Measurements from ENCODE around the gene PTPRG.

PTPRG gene

GRCh38 chr3:61562042-61562720 lies 810 bp downstream of the PTPRG start:
- TF ChIP-seq CTCF (IDR thresholded peaks at IDR 0.05; ENCODE audit: low read depth, low read length, poor library complexity, severe bottlenecking) = no peak
- TF ChIP-seq EZH2phosphoT487 (IDR thresholded peaks at IDR 0.05; ENCODE audit: borderline replicate concordance, low read length) = no peak
- no peaks in the 10 kb centered on the region for H3K4me1 ChIP-seq (ENCODE audit: control insufficient read depth, low read length)
- no peak overlapping the region for H3K27ac ChIP-seq (ENCODE audit: low read depth, low read length)
- no peak overlapping the region for H3K4me3 ChIP-seq (ENCODE audit: low read length)
- no peaks in the 10 kb centered on the region; the same call in none of the 2 replicates for H3K9me3 ChIP-seq (ENCODE audit: control insufficient read depth, insufficient read depth, low read length)
- no peaks in the 10 kb centered on the region for H3K79me2 ChIP-seq (ENCODE audit: control insufficient read depth, low read length)
- H3K4me2 ChIP-seq (ENCODE audit: low read length) = no peak overlapping the region
- no peaks in the 10 kb centered on the region for H3K9me2 ChIP-seq (replicated peaks; ENCODE audit: control insufficient read depth, low read length)
- no peaks in the 10 kb centered on the region for H3K36me3 ChIP-seq (ENCODE audit: control insufficient read depth, low read length)
- no peaks in the 10 kb centered on the region for H4K20me1 ChIP-seq (ENCODE audit: control insufficient read depth, insufficient read depth, low read depth, low read length)
- no peaks in the 10 kb centered on the region for H3K27me3 ChIP-seq (ENCODE audit: control insufficient read depth, low read length)
- no peaks in the 10 kb centered on the region for H3F3A ChIP-seq (ENCODE audit: control insufficient read depth, insufficient read depth)

DNA sequence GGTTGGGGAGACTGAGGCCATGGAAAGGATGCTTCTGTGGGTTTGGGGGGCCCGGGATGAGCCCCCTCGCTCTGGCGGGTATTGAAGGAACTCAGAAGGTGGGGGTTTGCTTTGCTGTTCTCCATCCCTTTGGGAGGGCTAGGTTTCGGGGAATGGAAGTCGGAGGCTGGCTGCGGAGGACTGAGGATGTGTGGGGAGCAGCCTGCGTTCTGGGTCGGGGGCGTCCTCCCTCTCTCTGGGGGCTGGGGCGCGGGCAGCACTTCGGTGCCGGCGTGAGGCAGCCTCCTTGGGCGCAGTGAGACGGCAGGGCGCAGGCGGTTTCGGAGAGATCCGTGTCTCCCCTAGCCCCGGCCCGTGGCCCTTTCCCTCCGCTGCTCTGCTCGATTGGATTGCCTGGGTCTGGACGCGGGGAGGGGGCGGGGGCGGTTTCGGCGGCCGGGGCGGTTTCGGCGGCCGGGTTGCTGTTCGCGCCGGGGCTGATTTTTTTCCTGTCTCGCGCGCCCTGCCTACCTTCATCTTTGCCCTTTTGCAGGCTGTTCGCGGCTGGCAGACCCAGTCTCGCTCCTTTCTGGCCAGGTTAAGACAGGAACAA lies 1.4 kb downstream of the PTPRG start:
- H3K36me3 ChIP-seq (ENCODE audit: control insufficient read depth, low read length) = no peaks in the 10 kb centered on the region
- H3K9me2 ChIP-seq (replicated peaks; ENCODE audit: control insufficient read depth, low read length) = no peaks in the 10 kb centered on the region
- TF ChIP-seq CTCF (IDR thresholded peaks at IDR 0.05; ENCODE audit: low read depth, low read length, poor library complexity, severe bottlenecking) (no peak), EZH2phosphoT487 (IDR thresholded peaks at IDR 0.05; ENCODE audit: borderline replicate concordance, low read length) (no peak)
- H3K4me1 ChIP-seq (ENCODE audit: control insufficient read depth, low read length) = no peaks in the 10 kb centered on the region
- no peaks in the 10 kb centered on the region for H4K20me1 ChIP-seq (ENCODE audit: control insufficient read depth, insufficient read depth, low read depth, low read length)
- no peaks in the 10 kb centered on the region for H3F3A ChIP-seq (ENCODE audit: control insufficient read depth, insufficient read depth)
- H3K4me2 ChIP-seq (ENCODE audit: low read length) = no peak overlapping the region
- H3K4me3 ChIP-seq (ENCODE audit: low read length) = no peak overlapping the region
- no peaks in the 10 kb centered on the region; the same call in none of the 2 replicates for H3K9me3 ChIP-seq (ENCODE audit: control insufficient read depth, insufficient read depth, low read length)
- H3K27ac ChIP-seq (ENCODE audit: low read depth, low read length) = no peak overlapping the region
- H3K79me2 ChIP-seq (ENCODE audit: control insufficient read depth, low read length) = no peaks in the 10 kb centered on the region
- H3K27me3 ChIP-seq (ENCODE audit: control insufficient read depth, low read length) = no peaks in the 10 kb centered on the region

DNA sequence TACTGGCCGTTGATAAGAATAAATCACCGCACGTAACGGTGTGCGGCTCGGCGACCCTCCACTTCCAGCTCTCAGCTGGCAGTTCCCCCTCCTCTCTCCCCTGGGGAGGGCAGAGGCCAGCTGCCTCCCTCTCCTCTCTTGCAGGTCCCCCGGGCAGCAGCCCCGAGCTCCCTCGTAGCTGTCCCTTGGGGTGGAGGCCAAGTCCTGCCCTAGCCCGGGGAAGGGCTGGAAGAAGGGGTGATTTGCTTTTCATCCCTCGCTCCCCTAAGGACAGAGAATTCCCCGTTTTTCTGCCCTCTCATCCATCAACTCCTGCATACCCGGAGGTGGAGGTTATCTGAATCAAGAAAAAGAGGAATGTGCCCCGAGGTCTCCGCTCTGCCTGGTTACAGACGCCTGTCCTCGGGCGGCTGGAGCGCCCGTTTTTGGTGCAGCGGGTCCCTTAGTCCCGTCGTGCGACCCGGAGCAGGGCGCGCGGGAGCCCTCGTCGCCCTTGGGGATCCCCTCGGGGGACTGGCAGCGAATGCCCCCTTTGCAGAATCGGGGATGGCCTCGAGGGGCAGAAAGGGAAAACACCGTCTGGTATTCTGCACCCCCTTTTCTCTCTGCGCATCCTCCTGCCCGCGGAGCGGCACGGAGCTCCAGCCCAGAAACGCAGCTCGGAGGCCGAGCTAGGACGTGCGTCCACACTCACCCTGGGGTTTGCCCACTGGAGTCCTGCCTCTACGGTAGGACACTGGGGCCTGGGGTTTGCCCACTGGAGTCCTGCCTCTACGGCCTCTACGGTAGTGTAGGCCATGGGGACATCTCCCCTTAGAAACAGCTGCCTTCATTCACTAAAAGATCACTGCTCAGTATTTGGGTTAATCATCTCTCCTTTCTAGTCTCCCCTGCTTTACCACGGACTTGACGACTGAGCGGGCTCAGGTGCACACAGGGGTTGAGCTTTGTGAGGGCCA lies 2.2 kb downstream of the PTPRG start:
- H3K4me1 ChIP-seq (ENCODE audit: control insufficient read depth, low read length) = no peaks in the 10 kb centered on the region

More for the DNA sequence above, 2.2 kb downstream of the PTPRG start:
- H3K4me2 ChIP-seq (ENCODE audit: low read length) = no peak overlapping the region
- TF ChIP-seq EZH2phosphoT487 (IDR thresholded peaks at IDR 0.05; ENCODE audit: borderline replicate concordance, low read length) (no peak), CTCF (IDR thresholded peaks at IDR 0.05; ENCODE audit: low read depth, low read length, poor library complexity, severe bottlenecking) (no peak)
- H4K20me1 ChIP-seq (ENCODE audit: control insufficient read depth, insufficient read depth, low read depth, low read length) = no peaks in the 10 kb centered on the region
- no peaks in the 10 kb centered on the region for H3K9me2 ChIP-seq (replicated peaks; ENCODE audit: control insufficient read depth, low read length)
- no peak overlapping the region for H3K27ac ChIP-seq (ENCODE audit: low read depth, low read length)
- H3F3A ChIP-seq (ENCODE audit: control insufficient read depth, insufficient read depth) = no peaks in the 10 kb centered on the region
- H3K9me3 ChIP-seq (ENCODE audit: control insufficient read depth, insufficient read depth, low read length) = no peaks in the 10 kb centered on the region; the same call in none of the 2 replicates
- no peaks in the 10 kb centered on the region for H3K27me3 ChIP-seq (ENCODE audit: control insufficient read depth, low read length)
- no peaks in the 10 kb centered on the region for H3K79me2 ChIP-seq (ENCODE audit: control insufficient read depth, low read length)
- no peak overlapping the region for H3K4me3 ChIP-seq (ENCODE audit: low read length)
- H3K36me3 ChIP-seq (ENCODE audit: control insufficient read depth, low read length) = no peaks in the 10 kb centered on the region

Data from DOHH2 (cell line).